Breast epithelium (tissue), 4 donors: ENCODE data around the gene SRSF2. TPM values are rescaled to one million over a fixed set of nuclear protein-coding genes. Genes with fewer than 3 reads are reported as not detected.
A peak's percentile ranks its signal among the peaks of the same experiment; 100 is the strongest.

Experiments used
- DNase-seq, 2 donors: peaks; one replicate each; pipeline ENCODE4 v3.0.0-alpha.2; 2019; ENCODE audit warnings: low spot score in 2 of 2
- H3K27ac ChIP-seq, 2 donors: fragments of 200-600 bp; sonication (generic) in 1 of 2; one replicate each; pipeline ENCODE4 v1.5.1; 2016 to 2019; ENCODE audit warnings: mild to moderate bottlenecking in 1 of 2
- H3K27me3 ChIP-seq, 2 donors: fragments of 200-600 bp; sonication (generic) in 1 of 2; one replicate each; pipeline versions ENCODE4 v1.5.1 to v1.6.0; 2017 to 2019; ENCODE audit warnings: control low read depth in 1 of 2, mild to moderate bottlenecking in 1 of 2
- H3K36me3 ChIP-seq: fragments of 200-600 bp; one replicate; pipeline ENCODE4 v1.5.1; 2019
- H3K4me1 ChIP-seq, 2 donors: fragments of 200-600 bp; sonication (generic); one replicate each; pipeline ENCODE4 v1.5.1; 2016 to 2019; ENCODE audit warnings: control low read depth in 1 of 2
- H3K4me3 ChIP-seq, 3 donors: fragments of 200-600 bp; sonication (generic); 1 replicate in 2 of 3; 2 replicates in 1 of 3; pipeline ENCODE4 v1.5.1; 2016 to 2019; ENCODE audit warnings: mild to moderate bottlenecking in 3 of 3, moderate library complexity in 2 of 3
- H3K9me3 ChIP-seq, 2 donors: fragments of 200-600 bp; sonication (generic) in 1 of 2; one replicate each; pipeline ENCODE4 v1.5.1; 2016 to 2019; ENCODE audit warnings: control low read depth in 1 of 2
- CTCF ChIP-seq, 3 donors: fragments of 450-650 bp; IDR thresholded peaks; one replicate each; pipeline ENCODE4 v1.5.1; 2016 to 2017; ENCODE audit warnings: antibody characterized with exemption in 3 of 3, mild to moderate bottlenecking in 3 of 3, moderate library complexity in 3 of 3
- POLR2A ChIP-seq: fragments of 450-650 bp; IDR thresholded peaks from one replicate; pipeline ENCODE4 v1.6.1; 2016; ENCODE audit warnings: antibody characterized with exemption, mild to moderate bottlenecking, moderate library complexity
- POLR2AphosphoS5 ChIP-seq, 3 donors: sonication (generic); formaldehyde crosslinking; IDR thresholded peaks; one replicate each; pipeline ENCODE4 v1.6.1; 2017; ENCODE audit warnings: antibody characterized with exemption in 3 of 3
- intact Hi-C: fragments of 100-400 bp; cut with DNase I; formaldehyde crosslinking; loops from one replicate; pipeline ENCODE4 v1.15.1; 2023; ENCODE audit warnings: low total_unique reads
- total RNA-seq, 3 donors: library from RNA; depleted of rRNA; stranded (reverse); fragments of >200 nt; gene quantifications; one replicate each; pipeline ENCODE4 v1.1.0, GENCODE V29; 2016

SRSF2 gene
- total RNA-seq, 3 donors from 2014 or later, result 143 to 247 (median 244) TPM

- H3K36me3 ChIP-seq, result no peaks in the 10 kb centered on the region
- H3K27ac ChIP-seq, result peak overlapping the region; percentile 98 to 99
- no peak for DNase-seq
- TF ChIP-seq POLR2AphosphoS5 (IDR thresholded peaks at IDR 0.05) (no peak), POLR2A (no peak), CTCF (IDR thresholded peaks at IDR 0.05) (no peak)
- peak overlapping the region; percentile 93 to 97 (median 96) for H3K4me3 ChIP-seq
- H3K4me1 ChIP-seq, result peaks cover 0 to 14% of the 10 kb centered on the region in 2 donors
- intact Hi-C loops, result no loop called here
- no peaks in the 10 kb centered on the region for H3K9me3 ChIP-seq
- H3K27me3 ChIP-seq, result no peaks in the 10 kb centered on the region
Measured at GRCh38 chr17:76738468-76738850, 1.3 kb upstream of the SRSF2 start.

GRCh38 chr17:76737676-76738467 lies 741 bp upstream of the SRSF2 start, which contains the start of gene MFSD11:
Gene MFSD11 (plus strand): TSS chr17:76738119. CDS start chr17:76738353, 234 bp downstream.
- H3K27ac ChIP-seq, result peak within 1 kb of the TSS; percentile 98 to 99
- peak within 1 kb of the TSS; percentile 93 to 97 (median 96) for H3K4me3 ChIP-seq
- intact Hi-C loops, result no loop called here
- TF ChIP-seq POLR2AphosphoS5 (IDR thresholded peaks at IDR 0.05) (peak; percentile 56 to 85 (median 74)), POLR2A (no peak), CTCF (IDR thresholded peaks at IDR 0.05) (peak in 2 of 3 donors; percentile 32)
- no peaks in the 10 kb centered on the region for H3K36me3 ChIP-seq
- H3K9me3 ChIP-seq, result no peaks in the 10 kb centered on the region
- H3K4me1 ChIP-seq, result peaks cover 0 to 19% of the 10 kb centered on the region in 2 donors
- no peaks in the 10 kb centered on the region for H3K27me3 ChIP-seq
- DNase-seq, result peak; percentile 88

DNA sequence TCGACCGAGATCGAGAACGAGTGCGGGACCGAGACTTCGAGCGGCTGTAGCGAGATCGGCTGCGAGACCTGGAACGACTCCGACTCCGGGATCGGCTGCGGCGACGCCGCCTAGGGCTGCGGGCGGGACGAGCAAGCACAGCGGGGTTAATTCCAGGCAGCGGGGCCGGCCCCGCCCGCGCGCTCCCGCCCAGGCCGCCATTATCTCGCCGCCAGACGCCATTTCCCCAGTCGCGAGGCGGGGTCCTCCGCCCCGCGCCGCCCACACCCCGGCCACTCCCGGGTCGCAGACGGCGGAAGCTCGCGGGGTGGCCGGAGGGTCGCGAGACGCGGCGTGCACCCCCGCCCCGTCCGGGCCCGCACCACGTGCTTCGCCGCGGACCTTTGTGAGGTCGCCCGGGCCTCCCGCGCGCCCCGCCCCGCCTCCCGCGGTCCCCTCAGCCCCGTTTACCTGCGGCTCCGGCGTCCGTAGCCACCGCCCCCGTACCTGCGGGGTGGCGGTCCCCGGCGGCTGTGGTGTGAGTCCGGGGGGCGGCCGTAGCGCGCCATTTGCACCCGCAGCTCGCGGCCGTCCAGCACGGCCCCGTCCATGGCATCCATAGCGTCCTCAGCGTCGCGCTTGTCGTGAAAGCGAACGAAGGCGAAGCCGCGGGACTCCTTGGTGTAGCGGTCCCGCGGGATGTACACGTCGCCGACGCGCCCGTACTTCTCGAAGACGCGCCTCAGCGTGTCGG lies 616 bp downstream of the SRSF2 start:
- H3K4me1 ChIP-seq, result peaks cover 0 to 21% of the 10 kb centered on the region in 2 donors
- no peaks in the 10 kb centered on the region for H3K36me3 ChIP-seq
- H3K27ac ChIP-seq, result peak overlapping the region; percentile 98 to 99
- no peaks in the 10 kb centered on the region for H3K27me3 ChIP-seq
- peak overlapping the region; percentile 93 to 97 (median 96) for H3K4me3 ChIP-seq
- intact Hi-C loops, result no loop called here
- no peaks in the 10 kb centered on the region for H3K9me3 ChIP-seq
- TF ChIP-seq POLR2A (no peak), POLR2AphosphoS5 (IDR thresholded peaks at IDR 0.05) (peak; percentile 0 to 47 (median 9)), CTCF (IDR thresholded peaks at IDR 0.05) (peak in 1 of 3 donors; percentile 27)
- DNase-seq, result peak; percentile 61 to 83

- no peak for DNase-seq
- intact Hi-C loops, result no loop called here
- peaks cover 0 to 21% of the 10 kb centered on the region in 2 donors for H3K4me1 ChIP-seq
- H3K36me3 ChIP-seq, result no peaks in the 10 kb centered on the region
- peak overlapping the region; percentile 93 to 97 (median 96) for H3K4me3 ChIP-seq
- H3K27me3 ChIP-seq, result no peaks in the 10 kb centered on the region
- peak overlapping the region; percentile 98 to 99 for H3K27ac ChIP-seq
- TF ChIP-seq POLR2AphosphoS5 (IDR thresholded peaks at IDR 0.05) (peak in 1 of 3 donors; percentile 28), CTCF (IDR thresholded peaks at IDR 0.05) (no peak)
- H3K9me3 ChIP-seq, result no peaks in the 10 kb centered on the region
Measured at GRCh38 chr17:76735586-76736348, 1.4 kb downstream of the SRSF2 start.
